ENCODE data around the gene RNF126.

The RNF126 gene

GRCh38 chr19:663682-664117, 686 bp upstream of the RNF126 start:
- no peak for DNase-seq (ENCODE audit: low read depth, low spot score)

GRCh38 chr19:662207-662961, 630 bp downstream of the RNF126 start:
- DNase-seq (ENCODE audit: low read depth, low spot score): no peak

GRCh38 chr19:661427-662196, 1.4 kb downstream of the RNF126 start:
- no peak for DNase-seq (ENCODE audit: low read depth, low spot score)

GRCh38 chr19:660793-661426, 2.1 kb downstream of the RNF126 start:
- no peak for DNase-seq (ENCODE audit: low read depth, low spot score)

- no peak for DNase-seq (ENCODE audit: low read depth, low spot score)
Observed at GRCh38 chr19:658916-659839, 3.8 kb downstream of the RNF126 start.

GRCh38 chr19:658059-658839, 4.8 kb downstream of the RNF126 start:
- no peak for DNase-seq (ENCODE audit: low read depth, low spot score)

GRCh38 chr19:657611-658010, 5.4 kb downstream of the RNF126 start:
- no peak for DNase-seq (ENCODE audit: low read depth, low spot score)

- DNase-seq (ENCODE audit: low read depth, low spot score): no peak
Observed at GRCh38 chr19:656751-657559, 6.1 kb downstream of the RNF126 start.

GRCh38 chr19:655691-656090, 7.3 kb downstream of the RNF126 start:
- no peak for DNase-seq (ENCODE audit: low read depth, low spot score)

- no peak for DNase-seq (ENCODE audit: low read depth, low spot score)
Observed at GRCh38 chr19:653425-653824, 9.6 kb downstream of the RNF126 start.

GRCh38 chr19:652467-653389, 10.3 kb downstream of the RNF126 start:
- no peak for DNase-seq (ENCODE audit: low read depth, low spot score)

- no peak for DNase-seq (ENCODE audit: low read depth, low spot score)
Observed at GRCh38 chr19:651991-652390, 11.0 kb downstream of the RNF126 start.

- DNase-seq (ENCODE audit: low read depth, low spot score): no peak
Observed at GRCh38 chr19:651114-651818, 11.7 kb downstream of the RNF126 start.

GRCh38 chr19:650121-650520, 12.9 kb downstream of the RNF126 start:
- no peak for DNase-seq (ENCODE audit: low read depth, low spot score)

- no peak for DNase-seq (ENCODE audit: low read depth, low spot score)
Observed at GRCh38 chr19:648904-649801, 13.9 kb downstream of the RNF126 start.

- DNase-seq (ENCODE audit: low read depth, low spot score): no peak
Observed at GRCh38 chr19:648305-648704, 14.7 kb downstream of the RNF126 start.
